ENCODE measurements around the gene GFOD1.
A peak's percentile ranks its signal among the peaks of the same experiment; 100 is the strongest.

Gene GFOD1, protein sequence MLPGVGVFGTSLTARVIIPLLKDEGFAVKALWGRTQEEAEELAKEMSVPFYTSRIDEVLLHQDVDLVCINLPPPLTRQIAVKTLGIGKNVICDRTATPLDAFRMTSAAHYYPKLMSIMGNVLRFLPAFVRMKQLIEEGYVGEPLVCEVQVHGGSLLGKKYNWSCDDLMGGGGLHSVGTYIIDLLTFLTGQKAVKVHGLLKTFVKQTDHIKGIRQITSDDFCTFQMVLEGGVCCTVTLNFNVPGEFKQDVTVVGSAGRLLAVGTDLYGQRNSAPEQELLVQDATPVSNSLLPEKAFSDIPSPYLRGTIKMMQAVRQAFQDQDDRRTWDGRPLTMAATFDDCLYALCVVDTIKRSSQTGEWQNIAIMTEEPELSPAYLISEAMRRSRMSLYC

DNA sequence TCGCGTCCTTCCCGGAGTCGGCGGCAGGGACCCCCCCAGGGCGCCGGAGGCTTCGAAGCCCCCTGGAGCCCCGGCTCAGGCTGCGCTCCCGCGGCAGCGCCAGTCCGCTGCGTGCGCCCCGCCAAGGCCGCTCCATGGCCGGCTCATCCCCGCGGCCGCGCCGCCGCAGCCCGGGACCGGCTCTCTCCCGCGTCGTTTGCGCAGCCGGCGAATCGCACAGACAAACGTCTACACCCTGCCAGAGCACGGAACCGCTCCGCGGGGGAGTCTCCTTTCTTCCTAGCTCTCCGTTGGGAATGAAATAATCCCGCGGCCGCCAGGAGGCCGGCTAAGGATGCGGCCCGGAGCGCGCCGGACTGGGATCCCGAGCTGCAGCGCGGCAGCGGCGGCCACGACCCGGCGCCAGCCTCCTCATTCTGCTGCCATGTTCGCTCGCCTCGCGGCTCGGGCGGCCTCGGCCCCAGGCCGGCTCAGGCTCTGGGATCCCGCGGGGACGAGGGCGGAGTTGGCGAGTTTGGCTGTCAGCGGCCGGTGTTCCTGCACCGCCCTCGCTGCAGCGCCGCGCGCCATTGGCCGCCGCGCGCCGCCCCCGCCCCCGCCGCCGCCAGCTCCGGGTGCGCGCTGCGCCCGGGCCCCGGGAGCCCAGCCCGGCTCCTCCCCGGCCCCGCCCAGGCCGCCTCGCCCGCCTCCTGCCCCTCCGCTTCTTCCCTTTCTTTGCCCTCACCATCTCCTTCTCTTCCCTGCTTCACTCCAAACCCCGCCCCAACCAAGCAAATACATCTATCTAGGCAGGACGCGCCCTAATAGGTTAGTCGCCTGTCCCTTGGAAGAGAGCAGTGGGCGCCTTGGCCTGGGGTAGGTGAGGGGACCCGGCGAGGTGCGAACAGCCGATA is at the start of gene GFOD1:
GFOD1 (minus strand) TSS at position 479 of the 893 bp plus-strand sequence. CDS start 710 bp downstream, outside the sequence.
- peak; percentile 84 for DNase-seq

DNA sequence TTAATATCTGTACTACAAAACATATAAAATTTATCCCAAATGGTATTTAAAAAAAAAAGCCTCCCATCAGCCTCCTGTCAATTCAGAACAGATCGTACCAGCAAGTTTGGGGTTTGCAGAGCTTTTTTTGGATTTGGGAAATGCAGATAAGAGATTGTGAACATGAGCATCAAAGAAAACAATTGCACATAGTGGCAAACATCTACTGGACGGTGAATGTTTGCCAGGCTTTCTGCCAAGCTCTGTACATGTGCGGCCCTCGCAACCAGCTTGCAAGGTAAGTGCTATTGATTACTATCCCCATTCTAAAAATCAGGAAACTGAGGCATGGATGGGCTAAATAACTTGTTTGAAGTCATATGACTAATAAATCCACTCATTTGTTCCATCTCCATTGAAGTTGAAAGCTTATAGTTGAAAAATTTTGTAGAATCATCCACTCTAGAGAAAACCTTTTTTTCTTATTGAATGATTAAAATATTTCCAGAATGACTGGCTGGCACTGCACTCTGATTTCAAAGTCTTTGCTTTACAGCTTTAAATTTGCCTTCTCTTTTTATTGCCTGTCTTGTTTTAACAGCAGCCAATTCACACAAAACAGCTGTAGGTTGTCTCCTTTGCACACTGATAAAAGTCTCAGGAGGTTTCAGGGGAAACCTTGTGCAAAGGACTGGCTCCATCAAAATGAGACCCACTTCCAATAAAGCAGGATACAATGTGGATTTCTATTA is 49.6 kb upstream of the GFOD1 start:
- DNase-seq: no peak

DNA sequence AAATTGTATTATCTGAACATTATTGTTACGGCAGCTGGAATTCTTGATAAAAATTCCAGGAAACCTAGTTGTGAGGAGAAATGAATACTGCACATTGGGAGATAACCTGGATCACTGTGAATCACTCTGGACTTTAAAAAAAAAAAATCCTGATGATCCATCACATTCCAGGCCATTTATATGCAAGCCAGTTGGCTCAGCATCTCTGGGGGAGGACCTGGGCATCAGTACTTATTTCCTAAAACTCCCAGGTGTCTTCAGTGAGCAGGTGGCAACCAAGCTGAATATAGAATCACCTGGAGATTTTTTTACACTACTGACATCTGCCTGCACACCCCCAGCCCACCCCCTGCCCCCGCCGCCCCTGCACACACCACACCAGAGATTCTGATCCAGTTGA is 47.9 kb upstream of the GFOD1 start:
- DNase-seq: no peak

DNA sequence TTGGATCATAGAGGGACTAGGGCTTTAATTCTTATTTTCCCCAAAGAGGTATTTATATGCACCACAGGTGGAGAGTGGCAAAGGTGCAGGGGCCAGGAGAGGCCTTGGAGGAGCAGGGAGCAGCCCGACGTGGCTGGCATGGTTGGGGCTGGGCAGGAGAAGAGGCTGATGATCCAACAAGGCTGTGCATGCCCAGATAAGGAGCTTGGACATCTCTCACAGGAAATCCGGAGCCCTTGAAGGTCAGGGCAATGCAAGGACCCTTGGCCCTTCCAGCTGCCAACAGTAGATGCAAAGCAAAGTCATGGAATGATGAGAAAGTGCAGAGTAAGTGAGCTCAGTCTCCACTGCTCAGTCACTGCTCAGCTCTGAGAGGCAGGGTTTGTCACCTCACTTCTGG is 47.1 kb upstream of the GFOD1 start:
- DNase-seq: no peak

DNA sequence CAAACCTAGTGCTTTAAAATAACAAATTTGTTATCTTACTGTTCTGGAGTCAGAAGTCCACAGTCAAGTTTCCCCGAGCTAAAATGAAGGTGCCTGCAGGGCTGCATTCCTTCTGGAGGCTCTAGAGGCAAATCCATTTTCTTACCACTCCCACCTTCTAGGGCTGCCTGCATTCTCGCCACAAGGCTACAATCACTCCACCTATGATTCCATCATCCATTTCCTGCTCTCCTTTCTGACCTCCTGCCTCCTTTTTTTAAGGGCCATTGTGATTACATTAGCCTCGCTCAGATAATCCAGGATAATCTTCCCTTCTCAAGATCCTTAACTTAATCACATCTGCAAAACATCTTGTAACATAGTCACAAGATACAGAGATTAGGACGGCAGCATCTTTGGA is 44.6 kb upstream of the GFOD1 start:
- DNase-seq: no peak

DNA sequence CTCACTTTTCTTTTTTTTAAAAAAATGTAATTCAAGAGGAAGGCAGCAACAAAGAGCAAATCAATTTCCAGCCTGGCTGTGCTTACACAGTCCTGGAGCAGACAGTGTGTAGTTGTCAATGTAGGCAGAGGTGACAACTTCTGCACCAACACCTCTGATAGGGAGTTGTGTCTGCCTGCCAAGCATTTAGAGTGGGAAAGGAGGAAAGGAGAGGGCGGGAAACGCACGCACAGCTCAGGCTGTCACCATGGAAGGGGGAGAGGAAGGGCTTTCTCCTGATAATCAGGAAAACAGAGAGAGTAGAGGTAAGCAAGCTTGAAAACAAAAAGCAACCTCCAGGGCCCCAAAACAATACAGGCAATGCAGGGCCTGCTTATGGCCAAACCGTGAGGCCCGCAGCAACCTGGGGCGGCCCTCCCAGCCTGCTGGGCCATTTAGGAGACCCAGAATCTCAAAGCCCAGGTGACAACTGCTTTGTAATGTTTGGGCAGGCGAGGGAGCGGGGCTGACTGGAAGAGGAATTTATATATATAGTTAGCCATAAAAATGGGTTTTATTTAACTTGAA is 41.5 kb upstream of the GFOD1 start:
- DNase-seq: no peak

DNA sequence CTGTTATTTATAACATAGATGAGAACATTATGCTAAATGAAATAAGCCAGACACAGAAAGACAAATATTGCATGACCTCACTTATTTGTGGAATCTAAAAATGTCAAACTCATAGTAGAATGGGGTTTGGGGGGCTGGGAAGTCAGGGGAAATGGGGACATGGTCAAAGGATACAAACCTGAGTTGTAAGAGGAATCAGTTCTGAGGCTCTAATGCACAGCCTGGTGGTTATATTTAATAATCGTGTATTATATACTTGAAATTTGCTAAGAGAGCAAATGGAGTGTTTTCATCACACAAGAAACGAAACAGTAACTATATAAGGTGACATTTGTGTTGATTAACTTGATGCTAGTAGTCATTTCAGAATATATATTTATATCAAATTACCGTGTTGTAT is 40.8 kb upstream of the GFOD1 start:
- no peak for DNase-seq

DNA sequence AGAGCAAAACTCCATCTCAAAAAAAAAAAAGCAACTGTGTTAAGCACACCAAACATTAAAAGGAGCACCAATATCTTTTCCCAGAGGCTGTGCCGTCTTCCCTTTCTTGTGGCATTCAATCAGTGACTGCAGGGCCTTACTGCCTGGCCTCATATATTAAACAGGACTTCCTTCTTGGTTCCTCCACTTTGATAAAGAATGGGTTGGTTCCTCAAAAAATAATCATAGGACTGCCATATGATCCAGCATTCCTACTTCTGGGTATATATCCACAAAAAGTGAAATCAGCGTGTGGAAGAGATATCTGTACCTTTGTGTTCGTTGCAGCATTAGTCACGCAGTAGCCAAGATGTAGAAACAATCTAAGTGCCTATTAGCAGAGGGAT is 40.3 kb upstream of the GFOD1 start:
- no peak for DNase-seq

DNA sequence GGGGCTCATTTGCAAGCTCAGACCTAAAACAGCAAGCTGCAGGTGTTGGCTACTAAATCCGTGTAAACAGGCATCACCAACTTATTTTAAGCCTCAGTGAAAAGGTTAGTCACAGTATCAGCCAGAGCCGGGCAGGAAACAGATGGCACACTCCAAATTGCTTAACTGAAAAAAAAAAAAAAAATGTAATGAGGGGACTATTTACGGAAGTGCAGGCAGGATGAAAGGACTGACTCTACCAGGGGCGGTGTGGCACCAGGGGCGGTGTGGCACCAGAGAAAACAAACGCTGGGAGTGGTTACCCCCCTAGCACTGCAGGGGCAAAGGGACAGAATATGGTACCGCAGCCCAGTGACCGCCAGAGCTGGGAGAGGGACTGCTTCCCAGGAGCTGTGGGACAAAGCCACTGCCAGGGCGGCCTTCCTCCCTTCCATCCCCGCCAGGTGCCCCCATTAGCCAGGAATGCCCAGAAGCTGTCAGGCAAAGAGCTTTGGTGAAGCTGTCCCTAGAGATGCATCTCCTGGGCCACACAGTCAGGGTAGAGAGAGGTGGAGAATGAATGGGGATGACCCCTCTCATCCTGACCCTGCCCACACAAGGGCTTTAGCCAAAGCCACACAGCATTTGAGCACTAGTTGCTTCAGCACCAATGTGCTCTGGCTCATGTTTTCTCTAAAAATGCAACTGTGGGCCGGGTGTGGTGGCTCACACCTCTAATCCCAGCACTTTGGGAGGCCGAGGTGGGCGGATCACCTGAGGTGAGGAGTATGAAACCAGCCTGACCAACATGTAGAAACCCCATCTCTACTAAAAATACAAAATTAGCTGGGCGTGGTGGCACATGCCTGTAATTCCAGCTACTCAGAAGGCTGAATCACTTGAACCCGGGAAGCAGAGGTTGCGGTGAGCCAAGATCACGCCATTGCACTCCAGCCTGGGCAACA is 39.6 kb upstream of the GFOD1 start:
- DNase-seq: peak; percentile 41

DNA sequence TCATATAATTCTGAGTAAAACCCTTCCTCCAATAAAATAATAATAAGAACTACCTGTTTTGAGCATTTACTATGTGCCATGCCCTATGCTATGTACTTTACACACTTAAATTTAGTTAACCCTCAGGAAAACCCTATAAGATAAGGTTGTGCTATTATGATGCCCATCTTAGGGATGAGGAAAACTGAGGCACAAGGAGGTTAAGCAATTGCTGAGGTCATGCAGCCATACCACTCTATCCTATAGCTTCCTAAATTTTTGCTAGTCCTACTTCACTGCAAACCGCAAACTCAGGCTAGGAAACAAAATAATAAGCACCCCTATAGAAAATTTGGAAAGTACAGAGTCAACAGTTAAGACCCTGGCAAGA is 38.9 kb upstream of the GFOD1 start:
- DNase-seq: no peak

DNA sequence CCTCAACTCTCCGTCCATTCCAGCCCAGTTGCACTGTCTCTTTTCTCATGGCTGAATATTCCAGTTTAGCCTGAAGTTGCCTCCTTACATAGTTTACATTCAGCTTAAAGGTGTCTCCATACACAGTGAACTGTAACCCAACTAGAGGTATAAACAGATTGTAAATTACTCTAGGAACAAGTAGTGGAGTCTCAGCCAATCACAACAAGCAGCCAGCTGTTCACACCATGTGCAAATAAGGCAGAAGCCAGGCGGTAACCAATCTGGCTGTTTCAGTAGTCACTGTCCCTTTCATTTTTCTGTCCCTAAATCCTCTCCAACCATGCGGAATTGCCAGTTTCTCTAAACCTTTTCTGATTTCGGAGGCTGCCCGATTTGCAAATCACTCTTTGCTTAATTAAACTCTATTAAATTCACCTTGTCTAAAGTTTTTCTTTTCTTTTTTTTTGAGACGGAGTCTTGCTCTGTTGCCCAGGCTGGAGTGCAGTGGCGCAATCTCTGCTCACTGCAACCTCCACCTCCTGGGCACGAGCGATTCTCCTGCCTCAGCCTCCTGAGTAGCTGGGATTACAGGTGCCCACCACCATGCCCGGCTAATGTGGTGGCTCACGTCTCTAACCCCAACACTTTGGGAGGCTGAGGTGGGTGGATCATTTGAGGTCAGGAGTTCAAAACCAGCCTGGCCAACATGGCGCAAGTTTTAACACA is 37.6 kb upstream of the GFOD1 start:
- no peak for DNase-seq

DNA sequence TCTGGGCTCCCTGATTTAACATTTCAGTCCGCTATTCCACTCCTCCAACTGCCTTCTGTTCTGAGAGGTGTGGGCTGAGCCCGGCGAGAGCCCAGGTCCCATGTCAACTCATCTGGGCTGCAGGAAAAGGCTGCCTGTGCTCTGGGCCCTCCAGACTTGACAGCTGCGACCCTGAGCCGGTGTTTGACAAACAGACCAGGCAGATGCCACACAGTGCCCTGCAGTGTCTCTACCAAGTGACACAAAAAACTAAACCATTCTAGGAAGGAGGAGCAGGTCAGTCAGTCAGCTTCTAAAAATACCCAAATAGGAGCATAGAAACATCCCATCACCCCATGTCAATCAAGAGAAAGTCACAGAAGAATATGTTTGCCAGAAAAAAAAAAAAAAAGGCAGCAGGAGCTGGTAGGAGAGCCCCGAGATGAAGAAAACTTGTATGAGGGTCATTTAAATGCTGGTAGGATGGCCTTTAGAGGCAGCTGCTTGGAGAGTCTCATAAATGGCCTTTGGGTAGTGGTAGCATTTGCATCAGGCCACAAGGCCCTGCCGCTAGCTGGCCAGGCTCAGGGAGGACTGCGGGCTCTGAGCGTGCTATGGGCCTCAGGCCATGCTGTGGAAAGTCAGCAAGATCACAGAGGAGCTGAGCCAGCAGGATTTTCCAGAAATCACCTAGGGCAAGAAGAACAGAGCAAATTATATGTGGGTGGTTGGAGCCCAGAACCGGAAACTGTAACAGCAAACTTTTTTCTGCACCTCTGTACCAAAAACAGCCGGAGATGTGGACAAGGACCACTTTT is 36.6 kb upstream of the GFOD1 start:
- no peak for DNase-seq

DNA sequence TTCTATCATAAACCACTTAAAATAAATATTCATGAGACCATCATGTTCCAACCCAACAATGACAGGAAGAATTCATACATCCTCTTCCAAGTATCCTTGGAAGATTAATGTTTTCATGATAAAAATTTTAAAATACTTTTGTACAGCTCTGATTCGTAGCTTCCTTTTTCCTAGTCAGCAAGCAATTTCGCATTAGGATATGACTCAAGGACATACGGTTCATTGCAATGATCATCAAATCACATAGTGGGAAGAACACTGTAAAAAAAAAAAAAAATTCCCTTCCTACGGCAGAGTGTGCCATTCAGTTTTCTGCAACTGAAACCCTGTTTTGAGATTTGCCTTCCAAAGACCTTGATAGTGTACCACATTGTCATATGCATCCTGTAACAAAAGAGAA is 35.3 kb upstream of the GFOD1 start:
- DNase-seq: no peak

DNA sequence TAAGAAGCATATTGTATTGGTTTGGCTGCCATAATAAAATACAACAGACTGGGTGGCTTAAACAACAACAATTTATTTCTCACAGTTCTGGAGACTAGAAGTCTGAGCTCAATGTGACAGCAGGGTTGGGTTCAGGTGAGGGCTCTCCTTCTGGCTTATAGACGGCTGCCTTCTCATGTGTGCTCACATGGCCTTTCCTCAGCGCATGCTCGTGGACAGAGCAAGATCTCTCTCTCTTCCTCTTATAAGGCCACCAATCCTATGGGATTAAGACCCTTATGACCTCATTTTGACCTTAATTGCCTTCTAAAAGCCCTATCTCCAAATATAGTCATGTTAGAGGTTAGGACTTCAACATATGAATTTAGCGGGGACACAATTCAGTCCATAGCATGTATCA is 32.4 kb upstream of the GFOD1 start:
- DNase-seq: no peak

DNA sequence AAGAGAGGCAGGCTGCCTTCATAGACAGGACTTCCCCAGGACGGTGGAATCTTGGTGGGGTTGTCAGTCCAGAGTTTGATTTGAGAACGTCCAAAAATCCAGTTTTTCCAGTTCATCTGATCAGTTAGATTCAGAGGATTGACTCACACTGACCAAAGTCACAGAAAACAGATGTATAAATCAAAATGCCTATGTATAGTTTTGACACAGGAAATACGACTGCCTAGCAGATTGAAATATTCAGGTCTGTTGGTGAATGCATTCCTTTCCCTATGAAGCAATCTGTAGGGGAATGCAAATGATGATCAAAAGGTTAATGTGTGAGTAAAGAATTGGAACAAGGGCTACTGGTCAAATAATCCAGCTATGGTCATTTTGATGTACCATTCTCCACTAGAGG is 29.7 kb upstream of the GFOD1 start:
- no peak for DNase-seq

DNA sequence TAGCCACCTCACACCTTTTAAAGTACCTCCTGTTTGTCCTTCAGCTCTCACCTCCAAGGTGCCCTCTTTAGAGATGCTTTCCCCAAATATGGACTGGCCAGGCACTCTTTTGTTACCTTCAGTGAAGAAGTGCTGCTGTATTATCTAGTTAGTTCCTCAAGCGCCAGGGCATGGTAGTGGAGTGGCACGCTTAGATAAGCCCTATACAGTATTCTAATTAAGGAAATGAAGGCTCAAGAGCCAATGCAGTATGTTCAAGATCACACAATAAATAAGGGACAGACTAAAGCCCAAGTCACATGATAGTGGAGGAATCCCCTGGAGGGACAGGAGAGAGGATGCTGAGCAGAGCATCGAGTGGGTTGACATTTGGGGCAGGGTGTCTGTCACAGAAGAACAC is 28.5 kb upstream of the GFOD1 start:
- DNase-seq: no peak

DNA sequence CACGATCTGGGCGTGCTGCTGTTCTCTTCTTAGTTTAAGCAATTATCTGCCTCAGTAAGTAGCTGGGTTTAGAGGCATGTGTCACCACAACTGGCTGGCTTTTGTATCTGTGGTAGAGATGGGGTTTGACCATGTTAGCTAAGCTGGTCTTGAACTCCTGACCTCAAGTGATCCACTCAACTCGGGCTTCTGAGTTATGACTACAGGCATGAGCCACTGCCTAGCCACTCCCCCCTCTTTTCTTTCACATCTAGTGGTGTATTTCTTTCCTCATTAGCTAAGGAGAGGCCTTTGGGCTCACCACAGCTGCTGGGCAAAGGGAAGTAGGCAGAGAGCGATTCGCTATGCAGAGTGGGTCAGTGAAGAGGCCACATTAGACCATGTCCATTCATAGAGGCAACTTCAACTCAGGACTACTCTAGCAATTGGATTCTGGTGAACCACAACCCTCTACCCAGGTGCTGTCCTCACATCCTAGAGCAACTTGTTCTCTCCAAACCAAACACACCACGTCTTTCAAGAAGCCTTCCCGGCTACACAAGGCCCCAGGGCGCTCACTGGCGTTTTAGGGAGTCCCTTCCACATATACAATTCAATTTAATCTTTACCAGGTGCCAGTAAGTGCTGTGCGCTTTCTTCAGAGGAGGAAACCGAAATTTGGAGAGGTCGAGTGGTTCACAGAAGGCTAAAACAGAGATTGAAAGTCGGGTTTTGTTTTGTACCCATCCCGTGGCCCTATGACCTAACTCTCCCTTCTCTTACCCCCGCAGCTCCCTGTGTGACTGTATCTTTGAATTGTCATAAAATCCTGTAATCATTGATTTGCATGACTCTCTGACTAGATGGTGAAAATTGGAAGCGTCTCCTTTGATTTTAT is 26.5 kb upstream of the GFOD1 start:
- DNase-seq: no peak

DNA sequence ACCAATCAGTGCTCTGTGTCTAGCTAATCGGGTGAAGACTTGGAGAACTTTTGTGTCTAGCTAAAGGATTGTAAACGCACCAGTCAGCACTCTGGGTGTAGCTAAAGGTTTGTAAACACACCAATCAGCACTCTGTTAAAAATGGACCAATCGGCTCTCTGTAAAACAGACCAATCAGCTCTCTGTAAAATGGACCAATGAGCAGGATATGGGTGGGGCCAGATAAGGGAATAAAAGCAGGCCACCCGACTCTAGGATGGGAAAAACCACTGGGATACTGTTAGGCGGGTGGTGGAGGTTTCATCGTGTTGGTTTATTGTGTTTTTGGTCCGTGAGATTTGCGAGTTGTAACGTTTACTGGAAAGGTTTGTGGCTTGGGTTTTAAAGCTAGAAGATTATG is 25.5 kb upstream of the GFOD1 start:
- no peak for DNase-seq

DNA sequence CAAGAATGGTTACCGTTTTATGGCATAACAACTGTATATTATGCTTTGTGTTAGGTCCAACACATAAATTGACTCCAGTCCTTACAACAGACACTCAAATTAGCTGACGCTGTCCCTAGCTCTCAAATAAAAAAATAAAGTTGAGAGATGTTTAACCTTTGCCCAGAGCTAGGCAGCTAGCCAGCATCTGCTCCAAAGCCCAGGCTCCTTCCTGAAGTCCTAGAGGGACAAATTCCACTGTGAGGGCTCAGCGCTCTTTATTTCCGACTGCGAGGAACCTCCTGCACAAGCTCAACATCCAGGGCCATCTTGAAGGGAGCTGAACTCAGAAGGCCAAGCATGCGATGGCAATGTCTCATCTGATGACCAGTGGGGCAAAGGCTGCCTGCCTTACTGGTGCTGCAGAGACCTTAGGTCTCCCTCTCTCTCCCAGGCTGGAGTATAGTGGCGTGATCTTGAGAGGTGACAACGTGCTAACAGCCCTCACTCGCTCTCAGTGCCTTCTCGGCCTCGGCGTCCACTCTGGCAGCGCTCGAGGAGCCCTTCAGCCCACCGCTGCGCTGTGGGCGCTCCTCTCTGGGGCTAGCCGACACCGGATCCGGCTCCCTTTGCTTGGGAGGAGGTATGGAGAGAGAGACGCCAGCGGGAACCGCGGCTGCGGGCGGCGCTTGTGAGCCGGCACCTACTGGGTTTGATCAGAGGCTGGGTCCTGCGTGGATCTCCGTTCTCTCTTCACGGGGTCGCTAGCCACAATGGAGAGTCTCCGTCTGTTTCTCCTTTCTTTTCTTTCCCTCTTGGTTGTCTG is 24.7 kb upstream of the GFOD1 start:
- no peak for DNase-seq
